NB4 (cell line): ENCODE data around the gene ADAMTS2.

Experiments used
- DNase-seq: peaks from one replicate; pipeline ENCODE4 v3.0.0; 2010; ENCODE audit warnings: low read depth
- H3K4me3 ChIP-seq: one replicate; pipeline ENCODE4 v1.5.1; 2011; ENCODE audit warnings: mild to moderate bottlenecking, low read depth, low read length, moderate library complexity
- CTCF ChIP-seq: IDR thresholded peaks from one replicate; pipeline ENCODE4 v1.5.1; 2012; ENCODE audit warnings: low read depth, low read length
- MYC ChIP-seq: IDR thresholded peaks from 2 replicates; pipeline ENCODE4 v1.6.1; 2011; ENCODE audit warnings: low read depth, low read length
- POLR2A ChIP-seq: IDR thresholded peaks from 2 replicates; pipeline ENCODE4 v1.6.1; 2011; ENCODE audit warnings: mild to moderate bottlenecking; ENCODE audit not compliant: insufficient read length; ENCODE audit errors: extremely low read depth
- TF ChIP-seq, protein P1 (sequence below): IDR thresholded peaks from 2 replicates; pipeline ENCODE4 v1.6.1; 2011; ENCODE audit warnings: low read depth, low read length

ADAMTS2 gene

DNA sequence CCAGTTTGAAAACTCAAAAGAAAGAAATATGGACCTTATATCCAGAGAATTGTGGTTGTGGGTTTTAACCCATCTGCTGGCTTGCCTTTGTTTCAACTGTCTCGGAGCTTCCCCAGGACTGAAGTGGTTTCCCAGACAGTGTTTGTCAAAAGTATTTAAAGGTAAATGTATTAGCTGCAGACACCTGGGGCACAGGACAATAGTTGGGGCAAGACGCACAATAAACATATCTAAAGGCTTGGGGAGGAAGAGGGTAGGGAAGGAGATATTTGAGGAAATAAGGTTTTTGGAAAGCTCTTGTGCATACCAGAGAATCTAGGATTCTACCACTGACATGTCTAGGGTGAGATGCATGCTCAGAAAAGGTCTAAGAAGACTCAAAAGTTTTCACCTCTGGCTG, 99.0 kb downstream of the ADAMTS2 start:
- TF ChIP-seq, protein P1, sequence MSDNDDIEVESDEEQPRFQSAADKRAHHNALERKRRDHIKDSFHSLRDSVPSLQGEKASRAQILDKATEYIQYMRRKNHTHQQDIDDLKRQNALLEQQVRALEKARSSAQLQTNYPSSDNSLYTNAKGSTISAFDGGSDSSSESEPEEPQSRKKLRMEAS = no peak
- TF ChIP-seq MYC = no peak
- TF ChIP-seq CTCF = no peak
- no peak for TF ChIP-seq POLR2A
- DNase-seq = no peak
- no peak overlapping the region for H3K4me3 ChIP-seq

DNA sequence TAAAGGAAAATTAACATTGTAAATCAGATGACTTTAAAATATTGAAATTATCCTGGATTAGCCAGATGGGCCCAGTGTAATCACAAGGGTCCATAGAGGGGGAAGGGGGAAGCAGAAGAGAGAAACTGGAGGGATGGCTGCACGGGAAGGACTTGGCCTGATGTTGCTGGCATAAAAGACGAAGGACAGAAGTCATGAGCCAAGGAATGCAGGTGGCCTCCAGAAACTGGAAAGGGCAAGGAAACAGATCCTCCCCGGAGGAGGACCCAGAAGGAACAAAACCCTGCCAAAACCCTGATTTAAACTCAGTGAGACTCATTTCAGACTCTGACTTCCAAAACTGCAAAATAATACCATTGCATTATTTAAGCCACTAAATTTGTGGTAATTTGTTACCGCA, 100.2 kb downstream of the ADAMTS2 start:
- no peak overlapping the region for H3K4me3 ChIP-seq
- no peak for TF ChIP-seq POLR2A
- TF ChIP-seq CTCF = no peak
- TF ChIP-seq, protein P1 = no peak
- TF ChIP-seq MYC = no peak
- no peak for DNase-seq

DNA sequence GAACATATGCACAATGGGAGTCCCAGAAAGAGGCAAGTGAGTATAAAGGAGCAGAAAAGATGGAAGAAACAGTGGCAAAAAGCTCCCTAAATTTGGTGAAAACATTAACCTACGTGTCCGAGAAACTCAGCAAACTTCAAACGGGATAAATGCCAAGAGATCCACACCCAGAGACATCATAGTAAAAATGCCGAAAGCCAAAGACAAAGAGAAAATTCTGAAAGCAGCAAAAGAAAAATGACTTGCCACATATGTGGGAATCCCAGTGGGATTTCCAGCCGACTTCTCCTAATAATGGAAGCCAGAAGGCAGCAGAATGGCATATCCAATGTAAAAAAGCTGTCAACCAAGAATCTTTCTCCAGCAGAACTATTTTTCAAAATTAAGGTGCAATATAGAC, 101.2 kb downstream of the ADAMTS2 start:
- H3K4me3 ChIP-seq = no peak overlapping the region
- DNase-seq = no peak
- TF ChIP-seq CTCF = no peak
- TF ChIP-seq MYC = no peak
- no peak for TF ChIP-seq POLR2A
- TF ChIP-seq, protein P1 = no peak

- no peak for DNase-seq
- H3K4me3 ChIP-seq = no peak overlapping the region
- TF ChIP-seq CTCF = no peak
- TF ChIP-seq, protein P1 = no peak
- no peak for TF ChIP-seq POLR2A
- TF ChIP-seq MYC = no peak
Measured at GRCh38 chr5:179243333-179243732, 101.9 kb downstream of the ADAMTS2 start.

GRCh38 chr5:179242676-179243075, 102.6 kb downstream of the ADAMTS2 start:
- TF ChIP-seq MYC = no peak
- TF ChIP-seq POLR2A = no peak
- TF ChIP-seq, protein P1 = no peak
- TF ChIP-seq CTCF = no peak
- no peak for DNase-seq
- no peak overlapping the region for H3K4me3 ChIP-seq

DNA sequence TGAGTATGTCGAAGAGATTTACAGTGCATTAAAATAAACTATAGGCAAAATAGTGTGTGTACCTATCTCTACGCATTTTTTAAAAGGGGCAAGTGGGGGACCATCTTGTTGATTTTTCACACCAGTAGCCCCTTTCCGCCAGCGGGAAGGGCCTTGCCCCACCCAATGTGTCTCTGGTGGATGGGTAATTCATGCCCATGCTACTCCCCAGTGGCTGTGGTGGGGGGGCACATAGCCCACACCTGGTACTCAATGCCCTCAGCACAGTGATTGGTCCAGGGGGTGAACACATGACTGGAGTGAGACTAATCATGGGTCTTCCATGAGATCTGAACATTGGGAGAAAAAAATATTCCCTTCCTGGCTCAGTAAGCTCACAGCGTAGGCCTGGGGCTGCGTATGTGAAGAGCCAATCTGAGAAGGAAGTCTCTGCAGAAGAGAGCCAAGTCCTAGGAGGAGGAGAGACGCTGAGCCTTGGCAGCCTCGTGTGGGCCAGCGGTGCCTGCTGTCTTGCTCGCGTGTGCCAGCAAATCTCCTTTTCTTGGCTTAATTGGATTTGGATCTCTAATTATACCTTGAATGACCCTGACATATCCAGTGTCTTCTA, 103.4 kb downstream of the ADAMTS2 start:
- DNase-seq = no peak
- TF ChIP-seq, protein P1 = no peak
- TF ChIP-seq CTCF = no peak
- no peak for TF ChIP-seq MYC
- no peak overlapping the region for H3K4me3 ChIP-seq
